GM23338 (cell line): ENCODE data around the gene MPP3.

Experiments used
- CREB1 ChIP-seq: fragments of 250-450 bp; sonication (Bioruptor Pico); IDR thresholded peaks from 2 replicates; pipeline ENCODE4 v1.5.0; 2020; ENCODE audit warnings: low read depth, mild to moderate bottlenecking, moderate library complexity
- EZH2 ChIP-seq: fragments of 200-600 bp; sonication (generic); IDR thresholded peaks from one replicate; pipeline ENCODE4 v1.8.0; 2017; ENCODE audit warnings: antibody characterized with exemption, mild to moderate bottlenecking, low read depth; ENCODE audit not compliant: unreplicated experiment
- EZH2phosphoT487 ChIP-seq: fragments of 200-600 bp; sonication (generic); IDR thresholded peaks from one replicate; pipeline ENCODE4 v1.8.1; 2018; ENCODE audit warnings: antibody characterized with exemption; ENCODE audit not compliant: unreplicated experiment
- JUNB ChIP-seq: IDR thresholded peaks from one replicate; pipeline ENCODE4 v1.6.1; 2016; ENCODE audit warnings: antibody characterized with exemption; ENCODE audit not compliant: unreplicated experiment
- NANOG ChIP-seq: IDR thresholded peaks from 2 replicates; pipeline ENCODE4 v1.6.1; 2016; ENCODE audit warnings: antibody characterized with exemption, borderline replicate concordance
- POLR2AphosphoS5 ChIP-seq: IDR thresholded peaks from 2 replicates; pipeline ENCODE4 v1.6.1; 2016; ENCODE audit warnings: antibody characterized with exemption, low read depth
- STAT1 ChIP-seq: IDR thresholded peaks from one replicate; pipeline ENCODE4 v1.6.1; 2016; ENCODE audit warnings: antibody characterized with exemption; ENCODE audit not compliant: unreplicated experiment
- ZNF114 ChIP-seq: fragments of 250-450 bp; sonication (Bioruptor Pico); IDR thresholded peaks from 2 replicates; pipeline ENCODE4 v1.5.0; 2020; ENCODE audit warnings: mild to moderate bottlenecking, moderate library complexity
- ZNF331 ChIP-seq: fragments of 250-450 bp; sonication (Bioruptor Pico); IDR thresholded peaks from 2 replicates; pipeline ENCODE4 v1.5.0; 2020; ENCODE audit warnings: low read depth, mild to moderate bottlenecking, moderate library complexity
- TF ChIP-seq, protein P1 (sequence below), 2 experiments: fragments of 200-600 bp in 1 of 2; sonication (generic) in 1 of 2; conservative IDR thresholded peaks; 2 replicates each; pipeline versions ENCODE4 v1.5.1 to v1.6.1; 2016 to 2017; ENCODE audit warnings: antibody characterized with exemption in 2 of 2, low read depth in 2 of 2, mild to moderate bottlenecking in 2 of 2, moderate library complexity in 1 of 2
- TF ChIP-seq, protein P2 (sequence below): IDR thresholded peaks from one replicate; pipeline ENCODE4 v1.6.1; 2018; ENCODE audit warnings: antibody characterized with exemption; ENCODE audit not compliant: unreplicated experiment
- TF ChIP-seq, protein P3 (sequence below): IDR thresholded peaks from 2 replicates; pipeline ENCODE4 v1.6.1; 2016; ENCODE audit warnings: antibody characterized with exemption

DNA sequence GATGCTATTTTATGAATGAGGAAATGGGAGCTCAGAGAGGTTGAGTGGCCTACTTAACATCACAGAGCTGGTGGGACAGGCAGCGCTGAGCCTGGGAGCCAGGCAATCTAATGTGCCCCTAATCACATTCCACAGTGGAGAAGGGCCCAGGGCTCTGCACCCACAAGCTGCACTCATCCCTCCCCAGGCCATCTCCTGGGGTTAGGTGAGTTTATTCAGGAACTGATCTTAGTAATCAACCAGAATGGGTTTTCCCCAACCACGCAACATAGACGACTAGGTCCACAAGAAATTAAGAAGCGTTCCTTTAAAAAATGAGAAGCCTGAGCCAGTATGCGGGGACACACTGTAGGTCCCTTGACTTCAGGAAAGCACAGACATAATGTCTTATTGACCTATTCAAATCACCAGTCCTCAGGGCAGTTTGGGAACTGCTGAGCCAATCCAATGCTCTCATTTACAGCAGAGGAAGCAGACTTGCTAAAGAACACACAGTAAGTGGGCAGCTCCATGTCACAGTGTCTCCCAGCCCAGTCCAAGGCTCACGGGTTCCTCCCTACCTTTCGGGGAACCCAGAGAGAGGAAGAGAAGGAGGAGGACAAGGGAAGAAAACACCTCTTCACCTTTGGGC is 2.3 kb downstream of the MPP3 start:
- TF ChIP-seq, protein P1, sequence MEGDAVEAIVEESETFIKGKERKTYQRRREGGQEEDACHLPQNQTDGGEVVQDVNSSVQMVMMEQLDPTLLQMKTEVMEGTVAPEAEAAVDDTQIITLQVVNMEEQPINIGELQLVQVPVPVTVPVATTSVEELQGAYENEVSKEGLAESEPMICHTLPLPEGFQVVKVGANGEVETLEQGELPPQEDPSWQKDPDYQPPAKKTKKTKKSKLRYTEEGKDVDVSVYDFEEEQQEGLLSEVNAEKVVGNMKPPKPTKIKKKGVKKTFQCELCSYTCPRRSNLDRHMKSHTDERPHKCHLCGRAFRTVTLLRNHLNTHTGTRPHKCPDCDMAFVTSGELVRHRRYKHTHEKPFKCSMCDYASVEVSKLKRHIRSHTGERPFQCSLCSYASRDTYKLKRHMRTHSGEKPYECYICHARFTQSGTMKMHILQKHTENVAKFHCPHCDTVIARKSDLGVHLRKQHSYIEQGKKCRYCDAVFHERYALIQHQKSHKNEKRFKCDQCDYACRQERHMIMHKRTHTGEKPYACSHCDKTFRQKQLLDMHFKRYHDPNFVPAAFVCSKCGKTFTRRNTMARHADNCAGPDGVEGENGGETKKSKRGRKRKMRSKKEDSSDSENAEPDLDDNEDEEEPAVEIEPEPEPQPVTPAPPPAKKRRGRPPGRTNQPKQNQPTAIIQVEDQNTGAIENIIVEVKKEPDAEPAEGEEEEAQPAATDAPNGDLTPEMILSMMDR (conservative IDR thresholded peaks at IDR 0.05; ENCODE audit: low read depth in 2 of 2), result no peak
- no peak for TF ChIP-seq ZNF114 (CRISPR knock-in tag)
- TF ChIP-seq POLR2AphosphoS5, result no peak
- TF ChIP-seq, protein P2, sequence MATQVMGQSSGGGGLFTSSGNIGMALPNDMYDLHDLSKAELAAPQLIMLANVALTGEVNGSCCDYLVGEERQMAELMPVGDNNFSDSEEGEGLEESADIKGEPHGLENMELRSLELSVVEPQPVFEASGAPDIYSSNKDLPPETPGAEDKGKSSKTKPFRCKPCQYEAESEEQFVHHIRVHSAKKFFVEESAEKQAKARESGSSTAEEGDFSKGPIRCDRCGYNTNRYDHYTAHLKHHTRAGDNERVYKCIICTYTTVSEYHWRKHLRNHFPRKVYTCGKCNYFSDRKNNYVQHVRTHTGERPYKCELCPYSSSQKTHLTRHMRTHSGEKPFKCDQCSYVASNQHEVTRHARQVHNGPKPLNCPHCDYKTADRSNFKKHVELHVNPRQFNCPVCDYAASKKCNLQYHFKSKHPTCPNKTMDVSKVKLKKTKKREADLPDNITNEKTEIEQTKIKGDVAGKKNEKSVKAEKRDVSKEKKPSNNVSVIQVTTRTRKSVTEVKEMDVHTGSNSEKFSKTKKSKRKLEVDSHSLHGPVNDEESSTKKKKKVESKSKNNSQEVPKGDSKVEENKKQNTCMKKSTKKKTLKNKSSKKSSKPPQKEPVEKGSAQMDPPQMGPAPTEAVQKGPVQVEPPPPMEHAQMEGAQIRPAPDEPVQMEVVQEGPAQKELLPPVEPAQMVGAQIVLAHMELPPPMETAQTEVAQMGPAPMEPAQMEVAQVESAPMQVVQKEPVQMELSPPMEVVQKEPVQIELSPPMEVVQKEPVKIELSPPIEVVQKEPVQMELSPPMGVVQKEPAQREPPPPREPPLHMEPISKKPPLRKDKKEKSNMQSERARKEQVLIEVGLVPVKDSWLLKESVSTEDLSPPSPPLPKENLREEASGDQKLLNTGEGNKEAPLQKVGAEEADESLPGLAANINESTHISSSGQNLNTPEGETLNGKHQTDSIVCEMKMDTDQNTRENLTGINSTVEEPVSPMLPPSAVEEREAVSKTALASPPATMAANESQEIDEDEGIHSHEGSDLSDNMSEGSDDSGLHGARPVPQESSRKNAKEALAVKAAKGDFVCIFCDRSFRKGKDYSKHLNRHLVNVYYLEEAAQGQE, result no peak
- TF ChIP-seq EZH2, result no peak
- no peak for TF ChIP-seq CREB1 (CRISPR knock-in tag)
- no peak for TF ChIP-seq JUNB
- no peak for TF ChIP-seq EZH2phosphoT487
- TF ChIP-seq STAT1, result no peak
- TF ChIP-seq, protein P3, sequence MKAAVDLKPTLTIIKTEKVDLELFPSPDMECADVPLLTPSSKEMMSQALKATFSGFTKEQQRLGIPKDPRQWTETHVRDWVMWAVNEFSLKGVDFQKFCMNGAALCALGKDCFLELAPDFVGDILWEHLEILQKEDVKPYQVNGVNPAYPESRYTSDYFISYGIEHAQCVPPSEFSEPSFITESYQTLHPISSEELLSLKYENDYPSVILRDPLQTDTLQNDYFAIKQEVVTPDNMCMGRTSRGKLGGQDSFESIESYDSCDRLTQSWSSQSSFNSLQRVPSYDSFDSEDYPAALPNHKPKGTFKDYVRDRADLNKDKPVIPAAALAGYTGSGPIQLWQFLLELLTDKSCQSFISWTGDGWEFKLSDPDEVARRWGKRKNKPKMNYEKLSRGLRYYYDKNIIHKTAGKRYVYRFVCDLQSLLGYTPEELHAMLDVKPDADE, result no peak
- TF ChIP-seq NANOG, result no peak
- no peak for TF ChIP-seq ZNF331 (CRISPR knock-in tag)
